NCI-H774 (cell line): Measurements from ENCODE around the gene KLHL29.

ENCODE experiments used
- DNase-seq: peaks from one replicate; lab custom pipeline; 2025; lab: John Stamatoyannopoulos, UW

The KLHL29 gene

GRCh38 chr2:23571085-23571484 lies 186.1 kb downstream of the KLHL29 start:
- DNase-seq: no peak

GRCh38 chr2:23571527-23572282 lies 186.7 kb downstream of the KLHL29 start:
- DNase-seq: no peak

GRCh38 chr2:23574919-23575654 lies 190.1 kb downstream of the KLHL29 start:
- no peak for DNase-seq

- no peak for DNase-seq
Measured at GRCh38 chr2:23578964-23579671, 194.1 kb downstream of the KLHL29 start.

- no peak for DNase-seq
Measured at GRCh38 chr2:23579674-23580073, 194.7 kb downstream of the KLHL29 start.

GRCh38 chr2:23583467-23583866 lies 198.5 kb downstream of the KLHL29 start:
- DNase-seq: no peak

- peak; percentile 57 for DNase-seq
Measured at GRCh38 chr2:23584054-23584745, 199.2 kb downstream of the KLHL29 start.

- no peak for DNase-seq
Measured at GRCh38 chr2:23585273-23586170, 200.5 kb downstream of the KLHL29 start.

- DNase-seq: no peak
Measured at GRCh38 chr2:23586741-23587306, 201.8 kb downstream of the KLHL29 start.

- no peak for DNase-seq
Measured at GRCh38 chr2:23587341-23587880, 202.4 kb downstream of the KLHL29 start.

GRCh38 chr2:23588106-23588505 lies 203.1 kb downstream of the KLHL29 start:
- no peak for DNase-seq

- DNase-seq: no peak
Measured at GRCh38 chr2:23588508-23589201, 203.7 kb downstream of the KLHL29 start.

- DNase-seq: no peak
Measured at GRCh38 chr2:23589220-23589647, 204.3 kb downstream of the KLHL29 start.

GRCh38 chr2:23589739-23590138 lies 204.8 kb downstream of the KLHL29 start:
- no peak for DNase-seq

- no peak for DNase-seq
Measured at GRCh38 chr2:23590241-23590869, 205.4 kb downstream of the KLHL29 start.

GRCh38 chr2:23591111-23591510 lies 206.1 kb downstream of the KLHL29 start:
- DNase-seq: no peak

- DNase-seq: no peak
Measured at GRCh38 chr2:23592061-23592685, 207.2 kb downstream of the KLHL29 start.

- no peak for DNase-seq
Measured at GRCh38 chr2:23592898-23593751, 208.1 kb downstream of the KLHL29 start.
